ENCODE measurements around the gene ING4. TPM values are rescaled to one million over a fixed set of nuclear protein-coding genes. Genes with fewer than 3 reads are reported as not detected.

The ING4 gene
- total and polyA plus RNA-seq, 2 experiments from 2014 or later: 95.2 to 96.2 TPM

GRCh38 chr12:6699989-6700645 lies 37.2 kb upstream of the ING4 start:
- peak in 1 of 2 donors; percentile 49 for DNase-seq (ENCODE audit: low read depth in 1 of 2, low spot score in 1 of 2)
- TF ChIP-seq CTCF (IDR thresholded peaks at IDR 0.05; ENCODE audit: low read depth, low read length): no peak
- H3K27me3 ChIP-seq: peaks cover 40% of the 10 kb centered on the region
- H3K4me3 ChIP-seq: peak overlapping the region; percentile 71
- peaks cover 5% of the 10 kb centered on the region for H3K4me1 ChIP-seq (ENCODE audit: low read depth)
- H3K27ac ChIP-seq: no peak overlapping the region
- no peaks in the 10 kb centered on the region for H3K36me3 ChIP-seq
- no peaks in the 10 kb centered on the region for H3K9me3 ChIP-seq (ENCODE audit: low read depth)

- peaks cover 5% of the 10 kb centered on the region for H3K4me1 ChIP-seq (ENCODE audit: low read depth)
- peak overlapping the region; percentile 71 for H3K4me3 ChIP-seq
- no peak overlapping the region for H3K27ac ChIP-seq
- H3K36me3 ChIP-seq: no peaks in the 10 kb centered on the region
- no peak for TF ChIP-seq CTCF (IDR thresholded peaks at IDR 0.05; ENCODE audit: low read depth, low read length)
- no peaks in the 10 kb centered on the region for H3K9me3 ChIP-seq (ENCODE audit: low read depth)
- no peak for DNase-seq (ENCODE audit: low read depth in 1 of 2, low spot score in 1 of 2)
- peaks cover 40% of the 10 kb centered on the region for H3K27me3 ChIP-seq
These were observed 36.5 kb upstream of the ING4 start for GRCh38 chr12:6699259-6699988.

GRCh38 chr12:6698352-6699046 lies 35.6 kb upstream of the ING4 start:
- H3K36me3 ChIP-seq: no peaks in the 10 kb centered on the region
- no peak for DNase-seq (ENCODE audit: low read depth in 1 of 2, low spot score in 1 of 2)
- peaks cover 40% of the 10 kb centered on the region for H3K27me3 ChIP-seq
- no peak overlapping the region for H3K4me3 ChIP-seq
- H3K9me3 ChIP-seq (ENCODE audit: low read depth): no peaks in the 10 kb centered on the region
- H3K4me1 ChIP-seq (ENCODE audit: low read depth): peaks cover 5% of the 10 kb centered on the region
- no peak for TF ChIP-seq CTCF (IDR thresholded peaks at IDR 0.05; ENCODE audit: low read depth, low read length)
- H3K27ac ChIP-seq: no peak overlapping the region

GRCh38 chr12:6697584-6698351 lies 34.8 kb upstream of the ING4 start:
- H3K27ac ChIP-seq: no peak overlapping the region
- no peak overlapping the region for H3K4me3 ChIP-seq

More at GRCh38 chr12:6697584-6698351, 34.8 kb upstream of the ING4 start:
- H3K4me1 ChIP-seq (ENCODE audit: low read depth): peaks cover 5% of the 10 kb centered on the region
- DNase-seq (ENCODE audit: low read depth in 1 of 2, low spot score in 1 of 2): peak; percentile 40 to 71
- H3K27me3 ChIP-seq: peaks cover 40% of the 10 kb centered on the region
- H3K9me3 ChIP-seq (ENCODE audit: low read depth): no peaks in the 10 kb centered on the region
- no peaks in the 10 kb centered on the region for H3K36me3 ChIP-seq
- TF ChIP-seq CTCF (IDR thresholded peaks at IDR 0.05; ENCODE audit: low read depth, low read length): peak; percentile 67

Measured in cardiac muscle cell (in vitro differentiated cells and primary cell).